ENCODE data around the gene ALG10B.
"Not testable (repeated sequence)": the region's sequence is repeated elsewhere in the genome, so short reads cannot be mapped to it uniquely, and the experiment has no call there.

GRCh38 chr12:38343916-38344315 is 27.3 kb downstream of the ALG10B start:
- TF ChIP-seq, protein P1, sequence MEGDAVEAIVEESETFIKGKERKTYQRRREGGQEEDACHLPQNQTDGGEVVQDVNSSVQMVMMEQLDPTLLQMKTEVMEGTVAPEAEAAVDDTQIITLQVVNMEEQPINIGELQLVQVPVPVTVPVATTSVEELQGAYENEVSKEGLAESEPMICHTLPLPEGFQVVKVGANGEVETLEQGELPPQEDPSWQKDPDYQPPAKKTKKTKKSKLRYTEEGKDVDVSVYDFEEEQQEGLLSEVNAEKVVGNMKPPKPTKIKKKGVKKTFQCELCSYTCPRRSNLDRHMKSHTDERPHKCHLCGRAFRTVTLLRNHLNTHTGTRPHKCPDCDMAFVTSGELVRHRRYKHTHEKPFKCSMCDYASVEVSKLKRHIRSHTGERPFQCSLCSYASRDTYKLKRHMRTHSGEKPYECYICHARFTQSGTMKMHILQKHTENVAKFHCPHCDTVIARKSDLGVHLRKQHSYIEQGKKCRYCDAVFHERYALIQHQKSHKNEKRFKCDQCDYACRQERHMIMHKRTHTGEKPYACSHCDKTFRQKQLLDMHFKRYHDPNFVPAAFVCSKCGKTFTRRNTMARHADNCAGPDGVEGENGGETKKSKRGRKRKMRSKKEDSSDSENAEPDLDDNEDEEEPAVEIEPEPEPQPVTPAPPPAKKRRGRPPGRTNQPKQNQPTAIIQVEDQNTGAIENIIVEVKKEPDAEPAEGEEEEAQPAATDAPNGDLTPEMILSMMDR (IDR thresholded peaks at IDR 0.05), result not testable (repeated sequence)
- not testable (repeated sequence) for TF ChIP-seq POLR2A (IDR thresholded peaks at IDR 0.05)

All from ovary (tissue), 3 donors.